Right kidney (tissue), 1 donor: ENCODE results near the gene COPS6.

Experiments
- DNase-seq: peaks from one replicate; pipeline ENCODE4 v3.0.0-alpha.2; 2016

Gene COPS6

DNA sequence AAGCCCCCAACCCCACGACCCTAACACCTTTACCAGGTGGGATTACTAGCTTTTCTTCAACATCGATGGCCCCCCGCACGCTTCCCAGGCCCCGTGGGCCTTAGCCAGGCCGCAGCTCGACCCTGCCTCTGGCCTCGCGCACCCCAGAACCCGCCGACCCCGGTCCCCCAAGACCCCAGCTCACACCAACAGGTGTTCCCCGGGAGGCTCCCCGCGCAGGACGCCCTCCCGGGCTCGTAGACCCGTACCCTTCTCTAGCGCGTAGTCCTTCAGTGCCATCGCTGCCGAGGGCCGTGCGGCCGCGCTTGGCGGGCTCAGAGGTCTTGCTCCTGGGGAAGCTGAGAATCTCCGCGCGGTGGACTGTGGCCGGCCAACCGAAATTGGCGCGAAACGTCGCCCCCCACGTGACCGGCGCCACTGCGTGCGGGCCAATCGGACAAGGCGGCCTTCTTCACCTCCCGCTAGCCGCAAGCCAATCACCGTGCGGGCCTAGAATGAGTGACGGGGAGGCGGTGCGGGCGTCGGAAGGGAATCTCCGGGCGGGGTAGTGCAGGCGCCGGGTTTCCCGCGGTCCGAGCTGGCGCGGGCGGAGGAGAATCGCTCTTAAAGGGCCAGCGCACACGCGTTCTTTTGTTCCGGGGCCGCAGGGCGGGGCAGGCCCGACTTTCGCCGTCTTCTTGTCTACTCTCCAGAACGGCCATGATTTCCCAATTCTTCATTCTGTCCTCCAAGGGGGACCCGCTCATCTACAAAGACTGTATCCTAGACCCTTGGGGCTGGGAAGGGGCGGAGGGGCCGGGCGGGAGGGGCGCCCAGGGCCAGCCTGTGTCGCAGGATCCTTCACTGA is 12.5 kb downstream of the COPS6 start, which contains the start of the genes AP4M1 and MCM7:
Gene AP4M1, plus strand, starts transcription at position 628 of the 847 bp plus-strand sequence. Its CDS starts 72 bp downstream, at position 700.
Gene MCM7, minus strand, starts transcription at position 382 of the 847 bp plus-strand sequence. Its CDS starts 103 bp downstream, at position 279.
- DNase-seq: peak; percentile 85

DNA sequence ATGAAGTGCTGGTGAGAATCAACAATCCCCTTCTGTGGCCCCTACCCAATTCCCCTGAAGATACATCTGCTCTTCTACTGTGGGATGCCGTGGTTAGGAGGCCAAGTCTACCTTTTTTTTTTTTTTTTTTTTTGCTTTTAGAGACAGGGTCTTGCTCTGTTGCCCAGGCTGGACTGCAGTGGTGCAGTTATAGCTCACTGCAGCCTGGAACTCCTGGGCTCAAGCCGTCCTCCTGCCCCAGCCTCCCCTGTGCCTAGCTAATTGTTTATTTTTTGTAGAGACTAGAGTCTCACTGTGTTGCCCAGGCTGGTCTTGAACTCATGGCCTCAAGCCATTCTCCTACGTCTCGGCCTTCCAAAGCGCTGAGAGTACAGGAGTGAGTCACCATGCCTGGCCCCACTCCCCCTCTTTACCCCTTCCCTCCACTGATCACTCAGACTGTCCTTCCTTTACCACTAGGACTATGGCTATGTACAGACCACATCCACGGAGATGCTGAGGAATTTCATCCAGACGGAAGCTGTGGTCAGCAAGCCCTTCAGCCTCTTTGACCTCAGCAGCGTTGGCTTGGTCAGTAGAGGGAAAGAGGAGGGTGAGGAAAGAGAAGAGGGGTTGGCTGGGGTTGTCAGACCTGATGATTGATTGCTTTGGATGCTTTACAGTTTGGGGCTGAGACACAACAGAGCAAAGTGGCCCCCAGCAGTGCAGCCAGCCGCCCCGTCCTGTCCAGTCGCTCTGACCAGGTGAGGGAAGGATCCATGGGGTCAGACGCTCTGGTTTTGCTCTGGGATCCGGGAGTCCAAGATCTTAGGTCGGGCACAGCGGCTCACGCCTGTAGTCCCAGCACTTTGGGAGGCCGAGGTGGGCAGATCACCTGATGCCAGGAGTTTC is 14.4 kb downstream of the COPS6 start:
- DNase-seq: no peak

DNA sequence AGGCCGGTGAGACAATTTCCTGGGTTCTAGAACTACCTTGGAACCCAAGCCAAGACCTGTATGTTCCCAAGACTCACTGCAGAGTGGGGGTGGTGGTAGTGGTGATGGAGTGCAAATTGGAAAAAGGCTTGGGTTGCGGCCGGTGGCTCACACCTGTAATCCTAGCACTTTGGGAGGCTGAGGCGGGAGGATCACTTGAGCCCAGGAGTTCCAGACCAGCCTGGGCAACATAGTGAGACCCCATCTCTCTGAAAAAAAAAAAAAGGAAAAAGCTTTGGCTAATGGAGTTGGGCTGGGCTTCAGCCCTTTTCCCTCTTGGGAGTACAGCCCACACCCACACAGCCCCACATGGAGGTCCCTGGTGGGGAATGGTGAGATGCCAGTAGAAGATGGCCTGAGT is 16.8 kb downstream of the COPS6 start:
- no peak for DNase-seq

DNA sequence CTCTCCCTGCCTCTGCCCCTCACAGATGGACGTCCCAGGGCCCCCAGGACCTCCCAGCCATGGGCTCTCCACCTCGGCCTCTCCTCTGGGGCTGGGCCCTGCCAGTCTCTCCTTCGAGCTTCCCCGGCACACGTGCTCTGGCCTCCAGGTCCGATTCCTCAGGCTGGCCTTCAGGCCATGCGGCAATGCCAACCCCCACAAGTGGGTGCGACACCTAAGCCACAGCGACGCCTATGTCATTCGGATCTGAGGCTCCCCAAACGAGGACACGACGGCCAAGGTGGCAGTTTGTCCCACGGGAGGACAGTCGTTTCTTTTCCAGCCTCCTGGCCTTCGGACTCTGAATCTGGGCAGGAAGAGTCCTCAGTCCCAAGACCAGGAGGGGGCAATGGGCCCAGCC is 17.9 kb downstream of the COPS6 start:
- no peak for DNase-seq

DNA sequence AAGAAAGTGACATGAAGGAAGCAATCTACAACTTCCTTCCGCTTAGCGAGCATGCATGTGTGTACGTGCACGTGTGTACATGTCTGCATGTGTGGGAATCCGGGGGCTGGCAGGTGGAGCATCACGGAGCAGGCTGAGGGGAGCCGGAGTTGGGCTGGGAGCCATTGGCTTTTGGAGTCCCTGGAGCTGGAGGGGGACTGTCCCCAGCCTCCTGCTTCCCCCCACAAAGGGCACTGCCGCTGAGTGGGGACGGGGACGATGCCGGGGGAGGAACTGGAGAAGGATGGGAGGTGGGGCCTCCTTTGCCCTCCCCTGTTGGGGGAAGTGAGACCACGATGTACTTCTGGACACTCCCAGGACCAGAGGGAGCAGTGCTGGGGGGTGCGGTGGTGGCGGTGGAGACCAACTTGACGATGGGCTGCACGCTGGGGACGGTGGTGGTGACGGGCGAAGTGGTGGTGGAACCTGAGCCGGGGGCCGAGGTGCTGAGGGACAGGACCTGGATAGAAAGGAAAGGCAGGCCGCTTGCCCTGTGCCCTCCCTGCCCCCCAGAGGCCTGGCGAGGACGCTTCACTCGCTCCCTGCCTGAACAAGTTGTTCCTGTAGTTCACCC is 18.5 kb downstream of the COPS6 start:
- DNase-seq: no peak

DNA sequence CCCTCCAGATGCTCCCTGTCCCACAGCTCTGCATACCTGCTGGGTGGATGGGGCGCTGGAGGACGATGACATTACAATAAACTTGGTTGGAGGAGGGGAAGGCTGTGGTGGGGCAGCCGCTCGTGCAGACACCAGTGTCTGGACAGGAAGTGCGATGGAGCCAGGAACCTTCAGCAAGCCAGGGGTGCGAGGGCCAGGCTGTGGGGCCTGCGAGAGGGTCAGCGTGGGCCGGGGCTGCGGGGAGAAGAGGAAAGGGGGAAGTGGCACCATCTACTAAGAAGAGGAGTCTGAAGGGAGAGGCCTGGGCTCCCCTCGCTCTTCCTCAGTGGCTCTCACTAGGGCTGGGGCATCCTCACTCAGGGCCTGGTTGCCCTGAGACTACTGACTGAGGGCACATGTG is 19.1 kb downstream of the COPS6 start:
- no peak for DNase-seq

DNA sequence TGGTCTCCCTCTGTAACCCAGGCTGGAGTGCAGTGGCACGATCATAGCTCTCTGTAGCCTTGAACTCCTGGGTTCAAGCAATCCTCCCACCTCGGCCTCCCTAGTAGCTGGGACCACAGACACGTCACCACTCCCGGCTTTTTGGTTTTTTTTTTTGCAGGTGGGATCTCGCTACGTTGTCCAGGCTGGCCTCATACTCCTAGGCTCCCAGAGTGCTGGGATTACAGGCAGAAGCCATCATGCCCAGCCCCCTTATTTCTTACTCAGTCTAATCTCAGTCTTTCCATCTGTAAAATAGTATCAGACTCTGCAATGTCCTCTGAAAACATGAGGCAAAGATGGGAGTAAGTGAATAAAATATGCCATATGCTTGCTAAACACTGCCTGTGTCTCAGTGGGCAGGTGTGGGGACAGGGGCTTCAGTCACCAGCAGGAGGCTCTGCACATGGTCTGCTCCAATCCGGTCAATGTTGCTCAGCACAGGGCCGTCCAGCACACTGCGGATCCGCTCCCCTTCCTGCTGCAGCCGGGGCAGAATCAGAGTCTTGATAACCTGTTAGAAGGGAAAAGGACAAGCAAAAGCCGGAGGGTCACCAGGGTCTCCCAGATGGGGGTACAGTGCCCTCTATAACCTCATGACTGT is 20.9 kb downstream of the COPS6 start:
- no peak for DNase-seq

DNA sequence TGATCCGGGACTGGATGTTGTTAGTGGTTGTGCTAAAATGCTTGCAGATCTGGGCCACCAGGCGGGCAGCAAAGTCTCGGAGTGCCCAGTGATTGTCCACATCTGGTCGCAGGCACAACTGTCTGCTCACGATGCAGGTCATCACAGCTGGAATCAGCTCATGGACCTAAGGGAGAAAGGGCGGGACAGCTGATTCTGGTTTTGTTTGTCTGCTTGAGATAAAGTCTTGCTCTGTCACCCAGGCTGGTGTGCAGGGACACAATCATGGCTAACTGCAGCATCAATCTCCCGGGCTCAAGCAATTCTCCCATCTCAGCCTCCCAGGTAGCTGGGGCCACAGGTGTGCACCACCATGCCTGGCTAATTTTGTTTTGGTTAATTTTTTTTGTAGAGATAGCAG is 22.4 kb downstream of the COPS6 start:
- no peak for DNase-seq

DNA sequence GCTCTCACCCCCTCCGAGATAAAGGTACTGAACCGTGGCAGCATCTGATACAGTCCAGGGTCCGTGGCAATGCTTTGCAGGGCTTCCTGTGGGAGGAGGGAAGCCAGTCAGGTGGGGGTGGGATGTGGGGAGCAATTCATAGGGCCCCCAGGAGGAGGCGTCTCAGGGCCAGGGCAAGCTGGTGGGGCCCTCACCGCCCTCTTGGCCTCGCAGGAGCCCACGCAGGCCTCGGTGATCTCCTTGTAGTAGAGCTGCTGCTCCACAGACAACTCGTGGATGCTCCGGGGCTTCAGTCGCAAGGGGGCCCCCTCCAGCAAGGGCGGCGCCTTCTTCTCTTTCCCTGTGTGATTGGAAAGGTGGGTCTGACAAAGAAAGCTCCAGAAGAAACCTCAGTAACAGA is 23.1 kb downstream of the COPS6 start:
- no peak for DNase-seq

DNA sequence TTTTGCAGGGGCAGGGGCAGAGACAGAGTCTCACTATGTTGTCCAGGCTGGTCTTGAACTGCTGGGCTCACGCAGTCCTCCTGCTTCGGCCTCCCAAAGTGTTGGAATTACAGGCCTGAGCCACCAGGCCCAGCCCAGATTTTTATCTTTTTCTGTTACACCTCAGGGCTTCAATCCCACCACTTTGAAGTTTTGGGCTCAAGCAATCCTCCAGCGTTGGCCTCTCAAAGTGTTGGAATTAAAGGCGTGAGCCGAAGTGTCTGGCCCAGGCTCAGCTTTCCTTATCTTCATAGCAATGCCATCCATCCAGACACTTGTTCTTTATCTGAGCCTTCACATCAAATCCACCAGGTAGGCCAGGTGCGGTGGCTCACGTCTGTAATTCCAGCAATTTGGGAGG is 26.3 kb downstream of the COPS6 start:
- DNase-seq: no peak

DNA sequence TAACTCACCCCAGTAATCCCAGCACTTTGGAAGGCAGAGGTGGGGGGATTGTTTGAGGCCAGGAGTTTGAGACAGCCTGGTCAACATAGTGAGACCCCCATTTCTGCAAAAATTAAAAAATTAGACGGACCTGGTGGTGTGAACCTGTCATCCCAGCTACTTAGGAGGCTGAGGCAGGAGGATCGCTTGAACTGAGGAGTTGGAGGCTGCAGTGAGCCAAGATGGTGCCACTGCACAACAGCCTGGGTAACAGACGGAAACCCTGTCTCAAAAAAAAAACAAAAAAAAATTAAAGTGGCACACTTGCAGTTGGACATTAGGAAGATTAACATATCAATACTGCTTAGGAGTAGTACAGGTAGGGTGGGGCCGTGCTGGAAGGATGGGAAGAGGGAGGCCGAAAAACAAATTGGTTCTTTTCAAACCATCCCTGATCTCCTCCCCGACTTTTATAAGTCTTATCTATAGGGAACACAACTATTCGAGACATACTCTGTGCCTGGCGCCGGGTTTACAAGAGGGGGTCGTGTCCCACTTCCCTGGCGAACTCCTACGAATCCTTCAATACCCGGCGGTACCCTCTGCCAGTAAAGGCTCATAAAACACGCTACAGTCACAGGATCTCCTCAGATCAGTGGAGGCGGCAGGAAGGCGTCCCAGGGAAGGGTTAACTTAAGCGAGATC is 29.8 kb downstream of the COPS6 start:
- no peak for DNase-seq

DNA sequence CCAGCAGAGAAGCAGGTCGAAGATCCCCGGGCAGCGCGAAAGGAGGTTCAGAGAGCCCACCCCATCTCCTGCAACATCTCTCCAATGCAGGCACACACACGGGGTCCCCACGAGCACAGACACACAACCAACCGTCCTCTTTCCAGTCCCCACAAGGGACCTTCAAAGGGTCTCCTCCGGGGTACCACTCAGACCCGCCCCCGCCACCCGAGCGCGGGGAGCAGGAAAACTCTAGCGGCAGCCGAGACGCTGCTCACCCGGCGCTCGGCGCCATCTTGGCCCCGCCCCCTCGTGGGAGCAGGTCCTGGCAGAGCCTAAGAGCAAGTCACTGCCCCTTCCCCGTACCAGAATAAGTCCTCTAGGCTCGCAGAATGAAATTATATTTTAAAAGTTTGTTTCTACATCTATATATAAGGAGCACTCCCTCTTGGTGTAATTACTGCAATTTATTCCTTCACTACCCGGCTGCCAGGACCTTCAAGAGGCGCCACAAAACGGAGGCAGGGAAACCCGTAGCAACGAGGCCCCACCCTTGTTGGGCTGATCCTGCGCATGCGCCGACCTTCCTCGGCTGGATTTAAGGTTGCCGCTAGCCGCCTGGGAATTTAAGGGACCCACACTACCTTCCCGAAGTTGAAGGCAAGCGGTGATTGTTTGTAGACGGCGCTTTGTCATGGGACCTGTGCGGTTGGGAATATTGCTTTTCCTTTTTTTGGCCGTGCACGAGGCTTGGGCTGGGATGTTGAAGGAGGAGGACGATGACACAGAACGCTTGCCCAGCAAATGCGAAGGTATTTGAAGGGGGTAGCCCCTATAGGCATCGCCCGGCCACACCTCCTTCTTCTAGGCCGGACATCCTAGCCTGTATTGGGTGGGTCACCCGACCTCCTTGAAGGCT is 30.6 kb downstream of the COPS6 start, which contains the start of the genes CNPY4 and TAF6:
Gene CNPY4, plus strand, starts transcription at position 563 of the 898 bp plus-strand sequence. Its CDS starts 111 bp downstream, at position 674.
Gene TAF6, minus strand, starts transcription at position 287 of the 898 bp plus-strand sequence. CDS start 5,149 bp downstream, outside the sequence.
- DNase-seq: peak; percentile 98

DNA sequence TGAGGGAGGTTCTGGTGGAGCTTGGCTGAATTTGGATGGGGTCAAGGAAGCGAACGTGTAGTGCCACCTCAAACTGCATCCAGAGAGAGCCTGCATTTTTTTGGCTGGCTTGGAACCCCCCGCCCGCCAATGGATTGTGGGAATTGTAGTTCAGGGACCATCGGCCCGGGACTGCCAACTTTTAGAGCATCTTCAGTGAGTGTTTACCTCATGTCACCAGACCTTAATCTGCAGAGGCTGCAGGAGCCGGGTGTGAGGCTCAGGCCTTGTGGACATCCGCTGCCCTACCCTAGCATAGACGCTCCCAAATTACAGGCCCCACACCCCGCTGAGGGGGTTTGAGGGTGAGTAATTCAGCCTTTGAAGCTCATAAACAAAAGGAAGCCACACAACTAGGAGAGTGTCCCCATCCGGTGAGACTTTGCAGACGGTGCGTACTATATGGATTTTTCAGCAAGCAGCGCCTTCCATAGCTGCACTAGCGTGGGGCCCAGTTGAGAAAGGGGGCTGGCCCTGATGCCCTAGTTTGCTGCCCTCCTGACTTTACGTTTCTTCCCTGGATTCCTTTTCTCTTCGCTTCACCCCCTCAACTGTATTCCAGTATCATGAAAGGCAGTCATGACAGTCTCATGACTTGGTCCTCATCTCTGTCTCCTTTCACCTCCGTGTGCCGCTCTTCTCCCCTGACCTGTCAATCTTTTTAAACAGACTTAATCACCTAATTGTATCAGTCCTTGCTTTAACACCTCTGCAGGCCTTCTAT is 31.4 kb downstream of the COPS6 start:
- DNase-seq: no peak

DNA sequence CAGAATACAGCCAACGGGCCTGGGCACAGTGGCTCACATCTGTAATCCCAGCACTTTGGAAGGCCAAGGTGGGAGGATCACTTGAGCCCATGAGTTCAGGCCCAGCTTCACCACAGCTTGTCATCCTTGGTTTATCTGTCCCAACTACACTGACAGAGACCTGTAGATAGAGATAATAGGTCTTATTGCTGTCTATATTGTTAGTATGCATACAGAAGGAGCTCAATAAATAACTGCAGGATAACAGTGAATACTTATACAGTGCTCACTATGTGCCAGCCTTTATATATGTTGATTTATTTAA is 31.9 kb downstream of the COPS6 start:
- no peak for DNase-seq

DNA sequence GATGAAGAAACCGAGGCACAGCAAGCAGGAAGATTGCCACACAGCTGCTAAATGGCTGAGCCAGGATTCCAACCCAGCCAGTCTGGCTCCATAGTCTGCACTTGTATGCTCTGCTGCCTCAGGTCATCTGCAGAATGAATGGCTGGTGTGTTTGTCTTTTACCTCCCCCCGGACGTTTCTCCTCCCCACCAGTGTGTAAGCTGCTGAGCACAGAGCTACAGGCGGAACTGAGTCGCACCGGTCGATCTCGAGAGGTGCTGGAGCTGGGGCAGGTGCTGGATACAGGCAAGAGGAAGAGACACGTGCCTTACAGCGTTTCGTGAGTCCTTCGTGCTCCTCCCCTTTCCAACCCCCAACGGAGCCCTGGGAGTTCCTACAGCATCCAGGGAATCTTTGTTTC is 33.3 kb downstream of the COPS6 start:
- no peak for DNase-seq

DNA sequence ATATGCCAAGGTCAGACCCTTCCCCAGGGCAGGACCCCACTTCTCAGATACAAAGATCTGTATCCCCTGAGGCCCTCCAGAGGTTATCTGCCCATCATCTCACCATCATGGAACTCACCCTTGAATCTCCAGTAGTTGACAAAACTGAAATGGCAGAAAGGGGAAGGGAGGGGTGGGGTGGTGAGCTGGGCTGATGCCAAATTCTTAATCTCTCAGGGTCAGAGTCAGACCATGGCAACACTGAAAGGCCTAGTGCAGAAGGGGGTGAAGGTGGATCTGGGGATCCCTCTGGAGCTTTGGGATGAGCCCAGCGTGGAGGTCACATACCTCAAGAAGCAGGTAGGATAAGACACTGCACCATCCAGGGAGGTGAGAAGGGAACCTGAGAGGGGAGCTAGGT is 33.8 kb downstream of the COPS6 start:
- no peak for DNase-seq

DNA sequence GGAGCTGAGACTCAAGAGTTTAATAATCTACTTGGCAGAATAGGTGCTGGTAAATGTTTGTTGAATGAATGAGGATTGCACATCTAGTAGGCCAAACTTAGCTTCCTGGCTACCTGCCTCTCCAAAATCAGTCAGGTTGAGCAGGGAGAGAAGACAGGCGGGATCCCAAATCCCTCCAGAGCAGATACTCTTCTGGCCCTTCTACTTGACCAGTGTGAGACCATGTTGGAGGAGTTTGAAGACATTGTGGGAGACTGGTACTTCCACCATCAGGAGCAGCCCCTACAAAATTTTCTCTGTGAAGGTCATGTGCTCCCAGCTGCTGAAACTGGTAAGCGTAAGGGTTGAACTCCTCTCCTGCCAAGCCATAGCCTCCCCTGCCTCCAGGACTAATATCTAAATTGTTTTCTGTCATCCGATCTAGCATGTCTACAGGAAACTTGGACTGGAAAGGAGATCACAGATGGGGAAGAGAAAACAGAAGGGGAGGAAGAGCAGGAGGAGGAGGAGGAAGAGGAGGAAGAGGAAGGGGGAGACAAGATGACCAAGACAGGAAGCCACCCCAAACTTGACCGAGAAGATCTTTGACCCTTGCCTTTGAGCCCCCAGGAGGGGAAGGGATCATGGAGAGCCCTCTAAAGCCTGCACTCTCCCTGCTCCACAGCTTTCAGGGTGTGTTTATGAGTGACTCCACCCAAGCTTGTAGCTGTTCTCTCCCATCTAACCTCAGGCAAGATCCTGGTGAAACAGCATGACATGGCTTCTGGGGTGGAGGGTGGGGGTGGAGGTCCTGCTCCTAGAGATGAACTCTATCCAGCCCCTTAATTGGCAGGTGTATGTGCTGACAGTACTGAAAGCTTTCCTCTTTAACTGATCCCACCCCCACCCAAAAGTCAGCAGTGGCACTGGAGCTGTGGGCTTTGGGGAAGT is 35.8 kb downstream of the COPS6 start:
- DNase-seq: no peak

DNA sequence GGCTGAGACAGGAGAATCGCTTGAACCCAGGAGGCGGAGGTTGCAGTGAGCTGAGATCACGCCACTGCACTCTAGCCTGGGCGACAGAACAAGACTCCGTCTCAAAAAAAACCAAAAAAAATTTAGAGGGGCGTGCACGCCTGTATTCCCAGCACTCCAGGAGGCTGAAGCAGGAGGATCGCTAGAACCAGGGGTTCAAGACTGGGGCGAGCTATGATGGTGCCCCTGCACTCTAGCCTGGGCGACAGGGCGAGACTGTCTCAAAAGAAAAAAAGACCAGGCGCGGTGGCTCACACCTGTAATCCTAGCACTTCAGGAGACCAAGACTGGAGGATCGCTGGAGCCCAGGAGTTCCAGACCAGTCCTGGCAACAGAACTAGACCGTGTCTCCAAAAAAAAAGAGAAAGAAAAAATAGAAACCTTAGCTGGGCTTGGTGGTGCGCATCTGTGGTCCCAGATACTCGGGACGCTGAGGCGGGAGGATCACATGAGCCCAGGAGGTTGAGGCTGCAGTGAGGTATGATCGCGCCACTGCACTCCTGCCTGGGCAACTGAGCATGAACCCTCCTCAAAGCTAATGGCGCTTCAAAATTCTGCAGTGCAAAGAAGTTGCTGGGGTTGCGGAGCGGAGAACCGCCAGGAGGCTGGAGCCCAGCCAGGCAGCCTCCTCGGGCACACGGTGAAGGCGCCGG is 37.6 kb downstream of the COPS6 start:
- DNase-seq: peak; percentile 98
